IMR-90 (cell line): ENCODE measurements around the gene SGCA.

Experiments
- CTCF ChIP-seq: conservative IDR thresholded peaks from 2 replicates; pipeline ENCODE4 v1.5.1; 2012; ENCODE audit warnings: mild to moderate bottlenecking, low read depth, low read length, improper control_type of control experiment
- POLR2A ChIP-seq: IDR thresholded peaks from 2 replicates; pipeline ENCODE4 v1.6.1; 2012; ENCODE audit warnings: mild to moderate bottlenecking, low read depth, low read length

- peak; percentile 27; the same call in 1 of the 2 replicates for TF ChIP-seq CTCF
- TF ChIP-seq POLR2A = no peak
Measured at GRCh38 chr17:50213026-50214022, 47.5 kb downstream of the SGCA start.
